GM12873 (cell line): ENCODE data around the gene GID4.

Experiments used
- CTCF ChIP-seq: IDR thresholded peaks from 2 replicates; pipeline ENCODE4 v1.5.1; 2012; ENCODE audit warnings: low read depth, mild to moderate bottlenecking, moderate library complexity, low read length, control low read depth; ENCODE audit not compliant: insufficient read depth; ENCODE audit errors: missing control alignments

Gene GID4

GRCh38 chr17:18038861-18039534, at the start of gene GID4, which contains the start of gene ATPAF2:
Gene GID4, plus strand, starts transcription at chr17:18039408. Its CDS starts 57 bp downstream, at chr17:18039465.
Gene ATPAF2, minus strand, starts transcription at chr17:18039168. Its CDS starts 155 bp downstream, at chr17:18039013.
- TF ChIP-seq CTCF = no peak

- no peak for TF ChIP-seq CTCF
These were observed 49.6 kb upstream of the GID4 start for GRCh38 chr17:17989618-17990017.

- TF ChIP-seq CTCF = no peak
These were observed 48.9 kb upstream of the GID4 start for GRCh38 chr17:17990282-17990681.

GRCh38 chr17:17993366-17993765, 45.8 kb upstream of the GID4 start:
- no peak for TF ChIP-seq CTCF

- TF ChIP-seq CTCF = no peak
These were observed 45.4 kb upstream of the GID4 start for GRCh38 chr17:17993852-17994251.

- peak; percentile 53 for TF ChIP-seq CTCF
These were observed 44.7 kb upstream of the GID4 start for GRCh38 chr17:17994271-17995069.

- TF ChIP-seq CTCF = no peak
These were observed 40.3 kb upstream of the GID4 start for GRCh38 chr17:17998934-17999333.
